WTC11 (cell line): Measurements from ENCODE around the gene ZNF750. TPM values are rescaled to one million over a fixed set of nuclear protein-coding genes. Genes with fewer than 3 reads are reported as not detected.

Source experiments
- ATAC-seq: fragments of 200-7000 bp; cut with Tn5 transposase; 2 replicates; pipeline ENCODE4 v1.10.0; 2021; ENCODE audit warnings: mild to moderate bottlenecking, moderate library complexity
- CTCF ChIA-PET: fragments of 300-600 bp; sonication (Branson Sonifier 250); formaldehyde crosslinking; loops from one replicate; lab custom pipeline; 2021; ENCODE audit warnings: antibody characterized with exemption; lab: Charles Lee
- POLR2A ChIA-PET: fragments of 350-600 bp; sonication (Branson Sonifier 250); formaldehyde crosslinking; loops from one replicate; lab custom pipeline; 2021; ENCODE audit warnings: antibody characterized with exemption; lab: Charles Lee
- DNase-seq: peaks from one replicate; pipeline ENCODE4 v3.0.0; 2021; ENCODE audit warnings: low spot score
- H3K27ac Mint-ChIP-seq: 2 replicates; pipeline ENCODE4 v1.8.0; 2021; ENCODE audit warnings: mixed read lengths
- H3K27me3 Mint-ChIP-seq: 2 replicates; pipeline ENCODE4 v1.8.0; 2021; ENCODE audit warnings: low read depth, mild to moderate bottlenecking, moderate library complexity, mixed read lengths
- H3K36me3 Mint-ChIP-seq: 2 replicates; pipeline ENCODE4 v1.8.0; 2021; ENCODE audit warnings: mixed read lengths
- H3K4me1 Mint-ChIP-seq: 2 replicates; pipeline ENCODE4 v1.8.0; 2022; ENCODE audit warnings: mixed read lengths
- H3K4me3 Mint-ChIP-seq: 2 replicates; pipeline ENCODE4 v1.8.0; 2021; ENCODE audit warnings: mild to moderate bottlenecking, moderate library complexity, mixed read lengths
- H3K9me3 Mint-ChIP-seq: 2 replicates; pipeline ENCODE4 v1.8.0; 2021; ENCODE audit warnings: mixed read lengths
- ARID4B ChIP-seq: sonication (generic); formaldehyde crosslinking; IDR thresholded peaks from 2 replicates; pipeline ENCODE4 v1.8.0; 2023; ENCODE audit warnings: missing genetic modification reagents, mild to moderate bottlenecking, borderline replicate concordance
- CBFB ChIP-seq: sonication (generic); formaldehyde crosslinking; IDR thresholded peaks from 2 replicates; pipeline ENCODE4 v1.8.1; 2022; ENCODE audit warnings: mild to moderate bottlenecking, low read depth, missing genetic modification reagents
- FOXJ3 ChIP-seq: sonication (generic); formaldehyde crosslinking; IDR thresholded peaks from 2 replicates; pipeline ENCODE4 v1.9.0; 2021; ENCODE audit warnings: missing genetic modification reagents, mild to moderate bottlenecking, borderline replicate concordance
- FOXP1 ChIP-seq: sonication (generic); formaldehyde crosslinking; IDR thresholded peaks from 2 replicates; pipeline ENCODE4 v1.8.0; 2022; ENCODE audit warnings: missing genetic modification reagents, mild to moderate bottlenecking, moderate library complexity, borderline replicate concordance
- GTF2I ChIP-seq: fragments of 250-450 bp; sonication (Bioruptor Pico); conservative IDR thresholded peaks from 2 replicates; pipeline ENCODE4 v1.4.0; 2021; ENCODE audit warnings: mild to moderate bottlenecking
- HMGA2 ChIP-seq: fragments of 250-450 bp; sonication (Bioruptor Pico); IDR thresholded peaks from 2 replicates; pipeline ENCODE4 v1.4.0; 2021; ENCODE audit warnings: mild to moderate bottlenecking, moderate library complexity
- HMGXB4 ChIP-seq: sonication (generic); formaldehyde crosslinking; IDR thresholded peaks from 2 replicates; pipeline ENCODE4 v1.8.1; 2023; ENCODE audit warnings: mild to moderate bottlenecking, moderate library complexity, missing genetic modification reagents
- IRF2 ChIP-seq: sonication (generic); formaldehyde crosslinking; IDR thresholded peaks from 2 replicates; pipeline ENCODE4 v1.8.0; 2022; ENCODE audit warnings: low read depth, missing genetic modification reagents, borderline replicate concordance
- JAZF1 ChIP-seq: fragments of 250-450 bp; sonication (Bioruptor Pico); IDR thresholded peaks from 2 replicates; pipeline ENCODE4 v1.9.0; 2021; ENCODE audit warnings: moderate library complexity, mild to moderate bottlenecking, inconsistent platforms
- MXD4 ChIP-seq: fragments of 250-450 bp; sonication (Bioruptor Pico); IDR thresholded peaks from 2 replicates; pipeline ENCODE4 v1.8.0; 2021; ENCODE audit warnings: mild to moderate bottlenecking, moderate library complexity, borderline replicate concordance
- NFATC4 ChIP-seq: fragments of 250-450 bp; sonication (Bioruptor Pico); IDR thresholded peaks from 2 replicates; pipeline ENCODE4 v1.9.0; 2021; ENCODE audit warnings: mild to moderate bottlenecking
- NR1H2 ChIP-seq: sonication (generic); formaldehyde crosslinking; IDR thresholded peaks from 2 replicates; pipeline ENCODE4 v1.9.0; 2021; ENCODE audit warnings: mild to moderate bottlenecking, moderate library complexity, missing genetic modification reagents
- NR2C2 ChIP-seq: sonication (generic); formaldehyde crosslinking; IDR thresholded peaks from 2 replicates; pipeline ENCODE4 v1.8.0; 2022; ENCODE audit warnings: mild to moderate bottlenecking, missing genetic modification reagents
- SP1 ChIP-seq: sonication (generic); formaldehyde crosslinking; conservative IDR thresholded peaks from 2 replicates; pipeline ENCODE4 v1.8.1; 2022; ENCODE audit warnings: missing genetic modification reagents
- TEAD4 ChIP-seq: sonication (generic); formaldehyde crosslinking; IDR thresholded peaks from 2 replicates; pipeline ENCODE4 v1.8.0; 2022; ENCODE audit warnings: mild to moderate bottlenecking, missing genetic modification reagents
- ZBTB21 ChIP-seq: sonication (generic); formaldehyde crosslinking; IDR thresholded peaks from 2 replicates; pipeline ENCODE4 v1.8.1; 2023; ENCODE audit warnings: mild to moderate bottlenecking, missing genetic modification reagents, borderline replicate concordance
- ZNF219 ChIP-seq: sonication (generic); formaldehyde crosslinking; IDR thresholded peaks from 2 replicates; pipeline ENCODE4 v1.8.0; 2023; ENCODE audit warnings: missing genetic modification reagents, mild to moderate bottlenecking, borderline replicate concordance
- ZNF317 ChIP-seq: sonication (generic); formaldehyde crosslinking; IDR thresholded peaks from 2 replicates; pipeline ENCODE4 v1.8.1; 2023; ENCODE audit warnings: low read depth, mild to moderate bottlenecking, moderate library complexity, missing genetic modification reagents, borderline replicate concordance
- total RNA-seq: library from RNA; stranded (reverse); gene quantifications from 3 replicates; pipeline ENCODE4 v1.2.3, GENCODE V29; 2021
- TF ChIP-seq, protein P1 (sequence below): sonication (generic); formaldehyde crosslinking; IDR thresholded peaks from 2 replicates; pipeline ENCODE4 v1.8.0; 2022; ENCODE audit warnings: mild to moderate bottlenecking, missing genetic modification reagents
- TF ChIP-seq, protein P2 (sequence below): sonication (generic); formaldehyde crosslinking; IDR thresholded peaks from 2 replicates; pipeline ENCODE4 v1.8.0; 2022; ENCODE audit warnings: mild to moderate bottlenecking, missing genetic modification reagents
- TF ChIP-seq, protein P3 (sequence below): sonication (generic); formaldehyde crosslinking; IDR thresholded peaks from 2 replicates; pipeline ENCODE4 v1.8.0; 2022; ENCODE audit warnings: mild to moderate bottlenecking, missing genetic modification reagents

ZNF750 gene
- total RNA-seq, 1 experiment from 2014 or later = 0.04 TPM

DNA sequence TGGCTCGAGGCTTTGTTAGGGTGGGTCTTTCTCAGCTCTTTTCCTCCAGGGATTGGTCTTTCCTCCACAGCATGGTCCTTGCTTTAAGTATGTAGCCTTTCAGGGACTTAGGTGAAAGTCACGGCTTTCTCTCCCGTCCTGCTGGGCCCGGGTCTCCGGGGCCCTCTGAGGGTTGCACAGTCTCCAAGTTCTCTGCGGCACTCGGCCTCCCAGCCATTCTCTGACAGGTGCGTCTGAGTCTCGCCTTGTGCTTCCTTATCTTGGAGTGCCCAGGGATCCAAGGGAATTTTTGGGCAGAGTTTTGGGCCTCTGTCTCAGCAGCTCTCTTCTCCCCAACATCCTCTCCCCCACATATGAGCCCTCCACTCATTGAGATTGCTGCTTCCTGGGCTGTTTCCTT lies 36.6 kb downstream of the ZNF750 start:
- Mint-ChIP-seq H3K36me3 (peaks cover 59% of the 10 kb centered on the region), H3K4me3 (no peak overlapping the region), H3K27ac (peak overlapping the region; percentile 54), H3K27me3 (no peaks in the 10 kb centered on the region), H3K9me3 (no peaks in the 10 kb centered on the region), H3K4me1 (peaks cover 8% of the 10 kb centered on the region)
- no peak for DNase-seq
- ChIA-PET CTCF (no interaction called here), POLR2A (no interaction called here)
- no peak for ATAC-seq
- TF ChIP-seq, protein P1, sequence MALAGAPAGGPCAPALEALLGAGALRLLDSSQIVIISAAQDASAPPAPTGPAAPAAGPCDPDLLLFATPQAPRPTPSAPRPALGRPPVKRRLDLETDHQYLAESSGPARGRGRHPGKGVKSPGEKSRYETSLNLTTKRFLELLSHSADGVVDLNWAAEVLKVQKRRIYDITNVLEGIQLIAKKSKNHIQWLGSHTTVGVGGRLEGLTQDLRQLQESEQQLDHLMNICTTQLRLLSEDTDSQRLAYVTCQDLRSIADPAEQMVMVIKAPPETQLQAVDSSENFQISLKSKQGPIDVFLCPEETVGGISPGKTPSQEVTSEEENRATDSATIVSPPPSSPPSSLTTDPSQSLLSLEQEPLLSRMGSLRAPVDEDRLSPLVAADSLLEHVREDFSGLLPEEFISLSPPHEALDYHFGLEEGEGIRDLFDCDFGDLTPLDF = no peak
- no peak for TF ChIP-seq FOXJ3 (CRISPR knock-in tag)
- TF ChIP-seq JAZF1 = no peak

- no peak overlapping the region for H3K4me3 Mint-ChIP-seq
- TF ChIP-seq NR1H2 (CRISPR knock-in tag) = no peak
- no peak for TF ChIP-seq ZNF219
- TF ChIP-seq FOXJ3 (CRISPR knock-in tag) = no peak
- TF ChIP-seq CBFB (CRISPR knock-in tag) = no peak
- no peak for TF ChIP-seq JAZF1
- TF ChIP-seq, protein P2, sequence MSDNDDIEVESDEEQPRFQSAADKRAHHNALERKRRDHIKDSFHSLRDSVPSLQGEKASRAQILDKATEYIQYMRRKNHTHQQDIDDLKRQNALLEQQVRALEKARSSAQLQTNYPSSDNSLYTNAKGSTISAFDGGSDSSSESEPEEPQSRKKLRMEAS (CRISPR knock-in tag) = no peak
- TF ChIP-seq HMGXB4 (CRISPR knock-in tag) = no peak
- TF ChIP-seq, protein P3, sequence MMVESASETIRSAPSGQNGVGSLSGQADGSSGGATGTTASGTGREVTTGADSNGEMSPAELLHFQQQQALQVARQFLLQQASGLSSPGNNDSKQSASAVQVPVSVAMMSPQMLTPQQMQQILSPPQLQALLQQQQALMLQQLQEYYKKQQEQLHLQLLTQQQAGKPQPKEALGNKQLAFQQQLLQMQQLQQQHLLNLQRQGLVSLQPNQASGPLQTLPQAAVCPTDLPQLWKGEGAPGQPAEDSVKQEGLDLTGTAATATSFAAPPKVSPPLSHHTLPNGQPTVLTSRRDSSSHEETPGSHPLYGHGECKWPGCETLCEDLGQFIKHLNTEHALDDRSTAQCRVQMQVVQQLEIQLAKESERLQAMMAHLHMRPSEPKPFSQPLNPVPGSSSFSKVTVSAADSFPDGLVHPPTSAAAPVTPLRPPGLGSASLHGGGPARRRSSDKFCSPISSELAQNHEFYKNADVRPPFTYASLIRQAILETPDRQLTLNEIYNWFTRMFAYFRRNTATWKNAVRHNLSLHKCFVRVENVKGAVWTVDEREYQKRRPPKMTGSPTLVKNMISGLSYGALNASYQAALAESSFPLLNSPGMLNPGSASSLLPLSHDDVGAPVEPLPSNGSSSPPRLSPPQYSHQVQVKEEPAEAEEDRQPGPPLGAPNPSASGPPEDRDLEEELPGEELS (CRISPR knock-in tag) = no peak
- no peak for TF ChIP-seq IRF2 (CRISPR knock-in tag)
- no peak for TF ChIP-seq NFATC4 (CRISPR knock-in tag)
- DNase-seq (no peak), ATAC-seq (no peak)
- peaks cover 56% of the 10 kb centered on the region for H3K36me3 Mint-ChIP-seq
- H3K27me3 Mint-ChIP-seq = no peaks in the 10 kb centered on the region
- H3K9me3 Mint-ChIP-seq = no peaks in the 10 kb centered on the region
- ChIA-PET CTCF (interaction anchor here (1.2 kb wide), 1 partner anchor 134 kb away, joined by 7 read pairs; no protein-coding TSS in a partner anchor), POLR2A (interaction anchor here (0.5 kb wide), 1 partner anchor 41 kb away, joined by 3 read pairs; no protein-coding TSS in a partner anchor)
- H3K4me1 Mint-ChIP-seq = peaks cover 8% of the 10 kb centered on the region
- H3K27ac Mint-ChIP-seq = peak overlapping the region; percentile 78
Observed at GRCh38 chr17:82802075-82802780, 37.6 kb downstream of the ZNF750 start.

DNA sequence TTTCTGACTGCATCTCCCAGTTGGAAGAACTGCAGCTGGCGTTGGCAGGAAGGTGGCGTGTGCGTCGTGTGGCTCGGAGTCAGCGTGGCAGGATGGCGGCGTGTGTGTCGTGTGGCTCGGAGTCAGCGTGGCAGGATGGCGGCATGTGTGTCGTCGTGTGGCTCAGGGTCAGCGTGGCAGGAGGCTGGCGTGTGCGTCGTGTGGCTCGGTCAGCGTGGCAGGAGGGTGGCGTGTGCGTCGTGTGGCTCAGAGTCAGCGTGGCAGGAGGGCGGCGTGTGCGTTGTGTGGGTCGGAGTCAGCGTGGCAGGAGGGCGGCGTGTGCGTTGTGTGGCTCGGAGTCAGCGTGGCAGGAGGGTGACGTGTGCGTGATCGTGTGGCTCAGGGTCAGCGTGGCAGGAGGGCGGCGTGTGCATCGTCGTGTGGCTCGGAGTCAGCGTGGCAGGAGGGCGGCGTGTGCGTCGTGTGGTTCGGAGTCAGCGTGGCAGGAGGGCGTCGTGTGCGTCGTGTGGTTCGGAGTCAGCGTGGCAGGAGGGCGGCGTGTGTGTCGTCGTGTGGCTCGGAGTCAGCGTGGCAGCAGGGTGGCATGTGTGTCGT lies 38.3 kb downstream of the ZNF750 start:
- ChIA-PET POLR2A (no interaction called here), CTCF (interaction anchor here (1.2 kb wide), 1 partner anchor 133 kb away, joined by 7 read pairs; no protein-coding TSS in a partner anchor)
- DNase-seq = no peak
- H3K4me3 Mint-ChIP-seq = no peak overlapping the region
- TF ChIP-seq ARID4B (CRISPR knock-in tag) (no peak), IRF2 (CRISPR knock-in tag) (no peak), NR1H2 (CRISPR knock-in tag) (no peak), MXD4 (CRISPR knock-in tag) (no peak), GTF2I (CRISPR knock-in tag) (no peak), SP1 (CRISPR knock-in tag) (no peak), FOXP1 (CRISPR knock-in tag) (no peak), HMGA2 (CRISPR knock-in tag) (no peak), CBFB (CRISPR knock-in tag) (no peak), FOXJ3 (CRISPR knock-in tag) (no peak), ZNF317 (CRISPR knock-in tag) (no peak), TEAD4 (CRISPR knock-in tag) (no peak), NR2C2 (CRISPR knock-in tag) (no peak), ZBTB21 (CRISPR knock-in tag) (no peak)
- peak overlapping the region; percentile 88 for H3K27ac Mint-ChIP-seq
- no peaks in the 10 kb centered on the region for H3K9me3 Mint-ChIP-seq
- no peaks in the 10 kb centered on the region for H3K27me3 Mint-ChIP-seq
- H3K36me3 Mint-ChIP-seq = peaks cover 54% of the 10 kb centered on the region
- ATAC-seq = no peak
- H3K4me1 Mint-ChIP-seq = peaks cover 8% of the 10 kb centered on the region
